HEK293 (cell line): ENCODE results near the gene PRTN3.
A peak's percentile ranks its signal among the peaks of the same experiment; 100 is the strongest.

ENCODE experiments used
- HIC1 ChIP-seq: fragments of 450-650 bp; formaldehyde crosslinking; IDR thresholded peaks from 2 replicates; pipeline ENCODE4 v1.5.1; 2016; ENCODE audit warnings: missing biosample characterization, missing genetic modification characterization
- HOXC10 ChIP-seq: sonication (generic); formaldehyde crosslinking; IDR thresholded peaks from 2 replicates; pipeline ENCODE4 v1.8.1; 2023; ENCODE audit warnings: mild to moderate bottlenecking, missing genetic modification reagents
- HOXD13 ChIP-seq: sonication (generic); formaldehyde crosslinking; IDR thresholded peaks from 2 replicates; pipeline ENCODE4 v1.8.0; 2022; ENCODE audit warnings: missing genetic modification reagents, borderline replicate concordance
- KLF16 ChIP-seq: fragments of 450-650 bp; formaldehyde crosslinking; IDR thresholded peaks from 2 replicates; pipeline ENCODE4 v1.5.1; 2017; ENCODE audit warnings: missing biosample characterization, missing genetic modification characterization
- KLF17 ChIP-seq: fragments of 450-650 bp; formaldehyde crosslinking; IDR thresholded peaks from 2 replicates; pipeline ENCODE4 v1.5.1; 2016; ENCODE audit warnings: missing biosample characterization, missing genetic modification characterization
- KLF8 ChIP-seq: fragments of 450-650 bp; formaldehyde crosslinking; IDR thresholded peaks from 2 replicates; pipeline ENCODE4 v1.5.1; 2016; ENCODE audit warnings: missing biosample characterization, missing genetic modification characterization
- OVOL3 ChIP-seq: fragments of 450-650 bp; formaldehyde crosslinking; IDR thresholded peaks from 2 replicates; pipeline ENCODE4 v1.5.1; 2016; ENCODE audit warnings: missing biosample characterization, missing genetic modification characterization
- PRDM4 ChIP-seq: fragments of 450-650 bp; formaldehyde crosslinking; IDR thresholded peaks from 2 replicates; pipeline ENCODE4 v1.5.1; 2017; ENCODE audit warnings: missing biosample characterization, missing genetic modification characterization
- SCRT1 ChIP-seq: fragments of 450-650 bp; formaldehyde crosslinking; IDR thresholded peaks from 2 replicates; pipeline ENCODE4 v1.5.1; 2016; ENCODE audit warnings: missing biosample characterization, missing genetic modification characterization, borderline replicate concordance
- SP2 ChIP-seq: fragments of 450-650 bp; formaldehyde crosslinking; IDR thresholded peaks from 2 replicates; pipeline ENCODE4 v1.5.1; 2016; ENCODE audit warnings: missing biosample characterization, missing genetic modification characterization
- ZBTB10 ChIP-seq: fragments of 450-650 bp; formaldehyde crosslinking; IDR thresholded peaks from 2 replicates; pipeline ENCODE4 v1.5.1; 2016; ENCODE audit warnings: missing biosample characterization, missing genetic modification characterization
- ZBTB20 ChIP-seq: fragments of 450-650 bp; formaldehyde crosslinking; IDR thresholded peaks from 2 replicates; pipeline ENCODE4 v1.5.1; 2016; ENCODE audit warnings: missing biosample characterization, missing genetic modification characterization
- ZFHX2 ChIP-seq: fragments of 450-650 bp; formaldehyde crosslinking; conservative IDR thresholded peaks from 2 replicates; pipeline ENCODE4 v1.5.1; 2016; ENCODE audit warnings: missing biosample characterization, missing genetic modification characterization
- ZFP3 ChIP-seq: fragments of 450-650 bp; formaldehyde crosslinking; IDR thresholded peaks from 2 replicates; pipeline ENCODE4 v1.5.1; 2016; ENCODE audit warnings: low read depth, missing biosample characterization, missing genetic modification characterization
- ZNF521 ChIP-seq: fragments of 450-650 bp; formaldehyde crosslinking; IDR thresholded peaks from 2 replicates; pipeline ENCODE4 v1.5.1; 2017; ENCODE audit warnings: missing biosample characterization, mild to moderate bottlenecking, missing genetic modification characterization
- ZNF544 ChIP-seq: fragments of 450-650 bp; formaldehyde crosslinking; IDR thresholded peaks from 2 replicates; pipeline ENCODE4 v1.5.0; 2017; ENCODE audit warnings: missing biosample characterization, missing genetic modification characterization
- ZNF558 ChIP-seq: fragments of 450-650 bp; formaldehyde crosslinking; IDR thresholded peaks from 2 replicates; pipeline ENCODE4 v1.5.1; 2016; ENCODE audit warnings: missing biosample characterization, missing genetic modification characterization
- ZNF629 ChIP-seq: fragments of 450-650 bp; formaldehyde crosslinking; IDR thresholded peaks from 2 replicates; pipeline ENCODE4 v1.5.1; 2017; ENCODE audit warnings: missing biosample characterization, missing genetic modification characterization
- ZNF654 ChIP-seq: fragments of 450-650 bp; formaldehyde crosslinking; IDR thresholded peaks from 2 replicates; pipeline ENCODE4 v1.5.1; 2016; ENCODE audit warnings: low read depth, missing biosample characterization, missing genetic modification characterization
- ZNF701 ChIP-seq: fragments of 450-650 bp; formaldehyde crosslinking; IDR thresholded peaks from 2 replicates; pipeline ENCODE4 v1.5.1; 2016; ENCODE audit warnings: missing biosample characterization, missing genetic modification characterization
- ZNF747 ChIP-seq: fragments of 450-650 bp; formaldehyde crosslinking; IDR thresholded peaks from 2 replicates; pipeline ENCODE4 v1.5.1; 2016; ENCODE audit warnings: missing biosample characterization, missing genetic modification characterization
- ZNF76 ChIP-seq: fragments of 450-650 bp; formaldehyde crosslinking; IDR thresholded peaks from 2 replicates; pipeline ENCODE4; 2016; ENCODE audit warnings: low read depth, missing biosample characterization, missing genetic modification characterization, borderline replicate concordance
- ZNF768 ChIP-seq: fragments of 450-650 bp; formaldehyde crosslinking; IDR thresholded peaks from 2 replicates; pipeline ENCODE4 v1.5.1; 2018; ENCODE audit warnings: missing biosample characterization, mild to moderate bottlenecking, missing genetic modification characterization

PRTN3 gene

GRCh38 chr19:796692-797527, 43.9 kb upstream of the PRTN3 start, which contains the start of gene PTBP1 (continued):
- peak; percentile 100 for TF ChIP-seq HIC1
- no peak for TF ChIP-seq HOXD13
- no peak for TF ChIP-seq ZNF558 (tag by site-specific recombination)
- peak; percentile 70 for TF ChIP-seq ZNF629 (tag by site-specific recombination)
- TF ChIP-seq ZBTB10, result no peak
- 0 out of 2 replicates have a peak, but pooled peaks have one; percentile 67 for TF ChIP-seq HOXC10 (CRISPR knock-in tag)
- no peak for TF ChIP-seq ZNF521 (tag by site-specific recombination)
- no peak for TF ChIP-seq OVOL3 (tag by site-specific recombination)
- TF ChIP-seq KLF17, result peak; percentile 70; the same call in 1 of the 2 replicates
- no peak for TF ChIP-seq ZNF654 (tag by site-specific recombination)
- TF ChIP-seq PRDM4 (tag by site-specific recombination), result no peak
- TF ChIP-seq KLF8 (tag by site-specific recombination), result peak; percentile 88
- TF ChIP-seq ZNF76 (tag by site-specific recombination), result peak; percentile 93
- peak; percentile 80 for TF ChIP-seq KLF16 (tag by site-specific recombination)
- TF ChIP-seq ZBTB20 (tag by site-specific recombination), result peak; percentile 54; the same call in 1 of the 2 replicates
- peak; percentile 80 for TF ChIP-seq ZFHX2
- no peak for TF ChIP-seq ZNF768 (tag by site-specific recombination)
- TF ChIP-seq ZNF701 (tag by site-specific recombination), result no peak
- TF ChIP-seq SCRT1, result no peak
- no peak for TF ChIP-seq ZNF747 (tag by site-specific recombination)
- peak; percentile 95 for TF ChIP-seq SP2
- no peak for TF ChIP-seq ZFP3 (tag by site-specific recombination)
- TF ChIP-seq ZNF544 (tag by site-specific recombination), result no peak
